Caki2 (cell line): ENCODE measurements around the gene KIF26B. TPM values are rescaled to one million over a fixed set of nuclear protein-coding genes. Genes with fewer than 3 reads are reported as not detected.
"Not testable (repeated sequence)": the region's sequence is repeated elsewhere in the genome, so short reads cannot be mapped to it uniquely, and the experiment has no call there.

Source experiments
- DNase-seq: peaks from one replicate; pipeline ENCODE4 v3.0.0-alpha.2; 2015; ENCODE audit warnings: low read depth
- in situ Hi-C: cut with HindIII; loops from 2 replicates; pipeline ENCODE4 v1.10.0; 2016; ENCODE audit warnings: low sequenced_read_pairs, low pct_unique_long_range_greater_than_20kb, mixed read lengths
- total RNA-seq: library from RNA; depleted of rRNA; stranded (reverse); fragments of >200 nt; shearing (Covaris generic); gene quantifications from 2 replicates; pipeline ENCODE4 v1.2.3, GENCODE V29; 2014; ENCODE audit warnings: low replicate concordance

KIF26B gene
- total RNA-seq, 1 experiment from 2014 or later, result 1.1 TPM

- DNase-seq, result no peak
- in situ Hi-C loops, result no loop called here
Measured at GRCh38 chr1:245645406-245645805, 490.6 kb downstream of the KIF26B start.

GRCh38 chr1:245645894-245646293, 491.1 kb downstream of the KIF26B start:
- no peak for DNase-seq

GRCh38 chr1:245648749-245649522, 494.2 kb downstream of the KIF26B start:
- DNase-seq, result no peak
- in situ Hi-C loops, result no loop called here

More at GRCh38 chr1:245645894-245646293, 491.1 kb downstream of the KIF26B start:
- in situ Hi-C loops, result no loop called here

- no peak for DNase-seq
- in situ Hi-C loops, result no loop called here
Measured at GRCh38 chr1:245649666-245650065, 494.9 kb downstream of the KIF26B start.

- DNase-seq, result no peak
- in situ Hi-C loops, result no loop called here
Measured at GRCh38 chr1:245650441-245650960, 495.7 kb downstream of the KIF26B start.

GRCh38 chr1:245651093-245651492, 496.3 kb downstream of the KIF26B start:
- in situ Hi-C loops, result no loop called here
- no peak for DNase-seq

- DNase-seq, result no peak
- in situ Hi-C loops, result no loop called here
Measured at GRCh38 chr1:245652116-245652515, 497.3 kb downstream of the KIF26B start.

GRCh38 chr1:245652660-245653427, 498.1 kb downstream of the KIF26B start:
- DNase-seq, result no peak
- in situ Hi-C loops, result no loop called here

GRCh38 chr1:245654460-245655050, 499.8 kb downstream of the KIF26B start:
- no peak for DNase-seq
- in situ Hi-C loops, result no loop called here

GRCh38 chr1:245656189-245656717, 501.5 kb downstream of the KIF26B start:
- no peak for DNase-seq
- in situ Hi-C loops, result no loop called here

GRCh38 chr1:245657371-245657770, 502.6 kb downstream of the KIF26B start:
- in situ Hi-C loops, result no loop called here
- DNase-seq, result no peak

GRCh38 chr1:245663373-245663772, 508.6 kb downstream of the KIF26B start:
- in situ Hi-C loops, result no loop called here
- no peak for DNase-seq

GRCh38 chr1:245663841-245664240, 509.1 kb downstream of the KIF26B start:
- in situ Hi-C loops, result no loop called here
- DNase-seq, result no peak

GRCh38 chr1:245666412-245666811, 511.6 kb downstream of the KIF26B start:
- in situ Hi-C loops, result no loop called here
- no peak for DNase-seq

- in situ Hi-C loops, result no loop called here
- DNase-seq, result no peak
Measured at GRCh38 chr1:245671349-245671748, 516.6 kb downstream of the KIF26B start.

- no peak for DNase-seq
- in situ Hi-C loops, result no loop called here
Measured at GRCh38 chr1:245671966-245672767, 517.4 kb downstream of the KIF26B start.

GRCh38 chr1:245672836-245673656, 518.3 kb downstream of the KIF26B start:
- DNase-seq, in situ Hi-C loops: not testable (repeated sequence)
